ENCODE results near the gene PLD4.

GRCh38 chr14:104977008-104977680, 52.5 kb downstream of the PLD4 start:
- TF ChIP-seq CTCF (IDR thresholded peaks at IDR 0.05; ENCODE audit: low read depth, low read length, poor library complexity, severe bottlenecking) (no peak), EZH2phosphoT487 (IDR thresholded peaks at IDR 0.05; ENCODE audit: borderline replicate concordance, low read length) (no peak)
